GM23338 (cell line): ENCODE data around the gene MYO5B.

Source experiments
- CTCF ChIP-seq, 2 experiments: fragments of 200-600 bp in 1 of 2; sonication (generic) in 1 of 2; conservative IDR thresholded peaks; 2 replicates each; pipeline versions ENCODE4 v1.5.1 to v1.6.1; 2016 to 2017; ENCODE audit warnings: antibody characterized with exemption in 2 of 2, low read depth in 2 of 2, mild to moderate bottlenecking in 2 of 2, moderate library complexity in 1 of 2
- ETS1 ChIP-seq: IDR thresholded peaks from 2 replicates; pipeline ENCODE4 v1.6.1; 2016; ENCODE audit warnings: antibody characterized with exemption
- EZH2 ChIP-seq: fragments of 200-600 bp; sonication (generic); IDR thresholded peaks from one replicate; pipeline ENCODE4 v1.8.0; 2017; ENCODE audit warnings: antibody characterized with exemption, mild to moderate bottlenecking, low read depth; ENCODE audit not compliant: unreplicated experiment
- EZH2phosphoT487 ChIP-seq: fragments of 200-600 bp; sonication (generic); IDR thresholded peaks from one replicate; pipeline ENCODE4 v1.8.1; 2018; ENCODE audit warnings: antibody characterized with exemption; ENCODE audit not compliant: unreplicated experiment
- JUNB ChIP-seq: IDR thresholded peaks from one replicate; pipeline ENCODE4 v1.6.1; 2016; ENCODE audit warnings: antibody characterized with exemption; ENCODE audit not compliant: unreplicated experiment
- POLR2AphosphoS5 ChIP-seq: IDR thresholded peaks from 2 replicates; pipeline ENCODE4 v1.6.1; 2016; ENCODE audit warnings: antibody characterized with exemption, low read depth
- REST ChIP-seq: IDR thresholded peaks from one replicate; pipeline ENCODE4 v1.6.1; 2018; ENCODE audit warnings: antibody characterized with exemption; ENCODE audit not compliant: unreplicated experiment
- ZNF114 ChIP-seq: fragments of 250-450 bp; sonication (Bioruptor Pico); IDR thresholded peaks from 2 replicates; pipeline ENCODE4 v1.5.0; 2020; ENCODE audit warnings: mild to moderate bottlenecking, moderate library complexity

- TF ChIP-seq POLR2AphosphoS5 (no peak), CTCF (conservative IDR thresholded peaks at IDR 0.05; ENCODE audit: low read depth in 2 of 2) (no peak), REST (no peak), ETS1 (no peak), JUNB (no peak), EZH2 (no peak), ZNF114 (CRISPR knock-in tag) (no peak), EZH2phosphoT487 (no peak)
These were observed 339.1 kb downstream of the MYO5B start for GRCh38 chr18:49855711-49856415.
